HT-29 (cell line): ENCODE data around the gene FBXL7. TPM values are rescaled to one million over a fixed set of nuclear protein-coding genes. Genes with fewer than 3 reads are reported as not detected.

Source experiments
- DNase-seq: peaks from one replicate; pipeline ENCODE4 v3.0.0-alpha.2; 2015; ENCODE audit warnings: low spot score
- total RNA-seq: library from RNA; depleted of rRNA; stranded (reverse); fragments of >200 nt; shearing (Covaris generic); gene quantifications from 2 replicates; pipeline ENCODE4 v1.2.3, GENCODE V29; 2014

FBXL7 gene
- total RNA-seq, 1 experiment from 2014 or later = not detected

GRCh38 chr5:15762668-15763067 lies 262.7 kb downstream of the FBXL7 start:
- no peak for DNase-seq

- no peak for DNase-seq
These were observed 263.8 kb downstream of the FBXL7 start for GRCh38 chr5:15763754-15764153.

GRCh38 chr5:15768936-15769335 lies 269.0 kb downstream of the FBXL7 start:
- no peak for DNase-seq

- DNase-seq = no peak
These were observed 272.2 kb downstream of the FBXL7 start for GRCh38 chr5:15772131-15772530.

- no peak for DNase-seq
These were observed 274.7 kb downstream of the FBXL7 start for GRCh38 chr5:15774632-15775031.

GRCh38 chr5:15776346-15776745 lies 276.4 kb downstream of the FBXL7 start:
- no peak for DNase-seq

- DNase-seq = no peak
These were observed 283.8 kb downstream of the FBXL7 start for GRCh38 chr5:15783734-15784133.

GRCh38 chr5:15785531-15785981 lies 285.6 kb downstream of the FBXL7 start:
- DNase-seq = no peak

GRCh38 chr5:15786326-15786725 lies 286.3 kb downstream of the FBXL7 start:
- no peak for DNase-seq

- DNase-seq = no peak
These were observed 286.9 kb downstream of the FBXL7 start for GRCh38 chr5:15786884-15787283.

GRCh38 chr5:15787681-15788080 lies 287.7 kb downstream of the FBXL7 start:
- DNase-seq = no peak

- no peak for DNase-seq
These were observed 289.7 kb downstream of the FBXL7 start for GRCh38 chr5:15789642-15790041.

- DNase-seq = no peak
These were observed 290.6 kb downstream of the FBXL7 start for GRCh38 chr5:15790446-15791018.

GRCh38 chr5:15791274-15791673 lies 291.3 kb downstream of the FBXL7 start:
- peak; percentile 12 for DNase-seq

GRCh38 chr5:15791859-15792258 lies 291.9 kb downstream of the FBXL7 start:
- DNase-seq = no peak

- DNase-seq = peak; percentile 2
These were observed 294.3 kb downstream of the FBXL7 start for GRCh38 chr5:15794052-15794985.

- DNase-seq = no peak
These were observed 296.1 kb downstream of the FBXL7 start for GRCh38 chr5:15796096-15796495.

GRCh38 chr5:15796557-15796956 lies 296.6 kb downstream of the FBXL7 start:
- DNase-seq = no peak

GRCh38 chr5:15797116-15797515 lies 297.1 kb downstream of the FBXL7 start:
- no peak for DNase-seq

GRCh38 chr5:15798006-15798405 lies 298.0 kb downstream of the FBXL7 start:
- no peak for DNase-seq

GRCh38 chr5:15799014-15799413 lies 299.0 kb downstream of the FBXL7 start:
- DNase-seq = no peak

- no peak for DNase-seq
These were observed 299.6 kb downstream of the FBXL7 start for GRCh38 chr5:15799612-15800011.

GRCh38 chr5:15803280-15803679 lies 303.3 kb downstream of the FBXL7 start:
- DNase-seq = no peak
